Keratinocyte (primary cell): ENCODE measurements around the gene SLC35A1. TPM values are rescaled to one million over a fixed set of nuclear protein-coding genes. Genes with fewer than 3 reads are reported as not detected.

Experiments used
- DNase-seq: peaks from one replicate; pipeline ENCODE4 v3.0.0-alpha.2; 2011; ENCODE audit warnings: low read depth, missing footprints, low spot score
- FAIRE-seq: peaks from 2 replicates; lab custom pipeline; 2011; peaks lifted over from hg19 to GRCh38; lab: Jason Lieb, UNC
- H2AFZ ChIP-seq: 2 replicates; pipeline ENCODE4 v1.6.0; 2012; ENCODE audit warnings: low read length, control low read depth, inconsistent platforms; ENCODE audit not compliant: control insufficient read depth
- H3K27ac ChIP-seq: 2 replicates; pipeline ENCODE4 v1.5.1; 2011; ENCODE audit warnings: low read length; ENCODE audit not compliant: control insufficient read depth, insufficient read depth
- H3K27me3 ChIP-seq: 3 replicates; pipeline ENCODE4 v1.6.0; 2011; ENCODE audit warnings: low read length; ENCODE audit not compliant: control insufficient read depth, insufficient read depth; ENCODE audit errors: extremely low read depth
- H3K36me3 ChIP-seq, 2 experiments: 2 replicates in 1 of 2; 3 replicates in 1 of 2; pipeline ENCODE4 v1.5.1; 2011; ENCODE audit warnings: low read length in 2 of 2, mild to moderate bottlenecking in 1 of 2; ENCODE audit not compliant: control insufficient read depth in 2 of 2, insufficient read depth in 2 of 2; ENCODE audit errors: extremely low read depth in 1 of 2
- H3K4me1 ChIP-seq: 3 replicates; pipeline ENCODE4 v1.5.1; 2011; ENCODE audit warnings: low read length; ENCODE audit not compliant: control insufficient read depth, insufficient read depth; ENCODE audit errors: extremely low read depth
- H3K4me2 ChIP-seq: 3 replicates; pipeline ENCODE4 v1.6.0; 2011; ENCODE audit warnings: low read depth, low read length; ENCODE audit not compliant: control insufficient read depth, insufficient read depth; ENCODE audit errors: extremely low read depth
- H3K4me3 ChIP-seq, 3 experiments: fragments of 200-600 bp in 1 of 3; sonication (generic) in 1 of 3; 2 replicates in 2 of 3; 3 replicates in 1 of 3; pipeline ENCODE4 v1.5.1; 2011 to 2016; ENCODE audit warnings: low read length in 3 of 3, mild to moderate bottlenecking in 3 of 3, control low read depth in 2 of 3, inconsistent platforms in 1 of 3, low read depth in 1 of 3, mixed read lengths in 1 of 3, mixed run types in 1 of 3, moderate library complexity in 1 of 3; ENCODE audit not compliant: control insufficient read depth in 2 of 3, insufficient read depth in 2 of 3; ENCODE audit errors: extremely low read depth in 1 of 3
- H3K79me2 ChIP-seq: 2 replicates; pipeline ENCODE4 v1.6.0; 2012; ENCODE audit warnings: low read length; ENCODE audit not compliant: control insufficient read depth, insufficient read depth
- H3K9ac ChIP-seq: 3 replicates; pipeline ENCODE4 v1.6.0; 2011; ENCODE audit warnings: low read length; ENCODE audit not compliant: control insufficient read depth, insufficient read depth; ENCODE audit errors: extremely low read depth
- H3K9me1 ChIP-seq: 3 replicates; pipeline ENCODE4 v1.6.0; 2011; ENCODE audit warnings: low read length; ENCODE audit not compliant: control insufficient read depth, insufficient read depth; ENCODE audit errors: extremely low read depth
- H3K9me3 ChIP-seq: 2 replicates; pipeline ENCODE4 v1.5.1; 2012; ENCODE audit warnings: low read depth, low read length; ENCODE audit not compliant: control insufficient read depth
- H4K20me1 ChIP-seq: 3 replicates; pipeline ENCODE4 v1.6.0; 2011; ENCODE audit warnings: low read length; ENCODE audit not compliant: control insufficient read depth, insufficient read depth; ENCODE audit errors: extremely low read depth
- CTCF ChIP-seq, 3 experiments: IDR thresholded peaks in 1 of 3; conservative IDR thresholded peaks in 1 of 3; optimal IDR thresholded peaks in 1 of 3; 2 replicates in 2 of 3; 3 replicates in 1 of 3; pipeline versions ENCODE3 to v1.5.1; 2011; ENCODE audit warnings: low read length in 3 of 3, mild to moderate bottlenecking in 3 of 3, moderate library complexity in 2 of 3, control low read depth in 1 of 3, inconsistent platforms in 1 of 3; ENCODE audit not compliant: insufficient read depth in 2 of 3; ENCODE audit errors: extremely low read depth in 1 of 3
- EZH2 ChIP-seq: IDR thresholded peaks from one replicate; pipeline ENCODE4 v1.6.1; 2012; ENCODE audit warnings: inconsistent platforms, mild to moderate bottlenecking, low read length, moderate library complexity
- dilution Hi-C: fragments of 300-500 bp; cut with MboI; formaldehyde crosslinking; loops from one replicate; pipeline ENCODE4 v1.7.0; 2020; ENCODE audit warnings: low sequenced_read_pairs; ENCODE audit not compliant: extremely low pct_ligation_motif_present
- polyA plus RNA-seq, 5 experiments: library from polyadenylated mRNA; depleted of rRNA in 3 of 5; stranded (reverse) in 3 of 5; stranded (forward) in 1 of 5; unstranded in 1 of 5; fragments of >200 nt; gene quantifications; 1 replicate in 1 of 5; 2 replicates in 3 of 5; 3 replicates in 1 of 5; pipeline versions ENCODE4 v1.2.1 to v1.2.3, GENCODE V29; 2011 to 2012; ENCODE audit warnings: missing spikeins in 2 of 5, low read depth in 1 of 5, low replicate concordance in 1 of 5

Gene SLC35A1
- polyA plus RNA-seq, 1 donor (not counting 4 experiments of a cell fraction or from before 2014, with no cell fraction given) = 25.1 TPM

- dilution Hi-C loops = no loop called here
- no peak overlapping the region for H3K4me2 ChIP-seq
- H2AFZ ChIP-seq = no peak overlapping the region
- FAIRE-seq (no peak), DNase-seq (no peak)
- H3K9me1 ChIP-seq = no peaks in the 10 kb centered on the region
- H3K4me1 ChIP-seq = no peaks in the 10 kb centered on the region
- TF ChIP-seq CTCF (optimal IDR thresholded peaks at IDR 0.05 in 1 of 3, IDR thresholded peaks at IDR 0.05 in 1 of 3, conservative IDR thresholded peaks at IDR 0.05 in 1 of 3; ENCODE audit: extremely low read depth in 1 of 3, insufficient read depth in 2 of 3, low read length in 3 of 3) (no peak), EZH2 (no peak)
- H3K79me2 ChIP-seq = no peaks in the 10 kb centered on the region
- H3K9me3 ChIP-seq = no peaks in the 10 kb centered on the region
- H4K20me1 ChIP-seq = no peaks in the 10 kb centered on the region
- H3K9ac ChIP-seq = no peak overlapping the region
- H3K27ac ChIP-seq = no peak overlapping the region
- H3K36me3 ChIP-seq = peaks cover 4 to 14% of the 10 kb centered on the region in 2 experiments
- H3K4me3 ChIP-seq = no peak overlapping the region
- no peaks in the 10 kb centered on the region for H3K27me3 ChIP-seq
Measured at GRCh38 chr6:87555506-87555905, 82.7 kb downstream of the SLC35A1 start.

GRCh38 chr6:87558446-87558845 is 85.7 kb downstream of the SLC35A1 start:
- Histone ChIP-seq H3K4me1 (no peaks in the 10 kb centered on the region), H2AFZ (no peak overlapping the region), H3K27ac (no peak overlapping the region), H3K4me3 (no peak overlapping the region), H3K4me2 (no peak overlapping the region), H3K36me3 (peaks cover 9 to 12% of the 10 kb centered on the region in 2 experiments), H3K9ac (no peak overlapping the region), H3K9me3 (no peaks in the 10 kb centered on the region), H3K27me3 (no peaks in the 10 kb centered on the region), H3K79me2 (no peaks in the 10 kb centered on the region), H3K9me1 (no peaks in the 10 kb centered on the region), H4K20me1 (no peaks in the 10 kb centered on the region)
- DNase-seq = no peak
- dilution Hi-C loops = no loop called here
- FAIRE-seq = no peak
- no peak for TF ChIP-seq EZH2
- TF ChIP-seq CTCF (optimal IDR thresholded peaks at IDR 0.05 in 1 of 3, IDR thresholded peaks at IDR 0.05 in 1 of 3, conservative IDR thresholded peaks at IDR 0.05 in 1 of 3; ENCODE audit: extremely low read depth in 1 of 3, insufficient read depth in 2 of 3, low read length in 3 of 3) = no peak
